ENCODE results near the gene EIF5A. TPM values are rescaled to one million over a fixed set of nuclear protein-coding genes. Genes with fewer than 3 reads are reported as not detected.
A peak's percentile ranks its signal among the peaks of the same experiment; 100 is the strongest.

EIF5A gene
- total and polyA plus RNA-seq, 9 of the 15 experiments (the other 6 are each of a cell fraction or from before 2014, with no cell fraction given), result 22.9 to 1,163 (median 772) TPM

DNA sequence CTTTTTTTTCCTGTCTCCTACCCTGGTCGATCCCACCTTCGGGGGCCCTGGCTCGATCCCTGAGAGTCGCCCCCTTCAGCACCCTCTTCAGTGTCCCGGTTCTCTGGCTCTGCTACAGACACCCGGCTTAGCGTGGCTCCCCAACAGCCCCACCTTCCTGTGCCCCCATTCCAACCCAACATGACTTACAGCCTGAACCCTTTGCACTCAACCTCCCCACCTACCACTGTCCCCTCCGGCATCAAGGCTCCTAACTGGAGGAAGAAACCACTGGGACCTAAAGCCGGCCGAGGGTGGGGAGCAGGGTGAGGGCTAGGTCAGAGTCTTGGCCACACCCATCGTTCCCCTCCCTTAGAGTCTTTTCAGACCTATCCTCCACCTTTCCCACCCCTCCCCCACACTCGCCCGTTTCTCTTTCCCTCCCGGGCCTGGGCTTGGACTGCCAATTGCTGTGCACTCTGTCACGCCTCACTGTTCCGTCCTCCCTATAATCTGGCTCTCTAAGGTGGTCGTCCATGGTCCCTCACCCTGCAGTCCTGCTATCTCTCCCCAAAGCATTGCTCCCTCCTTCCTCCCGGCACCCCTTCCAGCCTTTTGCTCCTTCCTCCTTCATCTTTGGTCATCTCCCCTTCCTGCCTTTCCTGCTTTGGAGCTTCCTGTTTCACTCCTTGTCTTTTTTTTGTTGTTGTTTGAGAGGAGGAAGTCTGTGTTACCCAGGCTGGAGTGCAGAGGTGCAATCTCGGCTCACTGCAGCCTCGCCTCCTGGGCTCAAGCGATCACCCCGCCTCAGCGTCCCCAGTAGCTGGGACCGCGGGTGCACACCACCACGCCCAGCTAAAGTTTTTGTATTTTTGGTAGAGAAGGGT is 44.3 kb upstream of the EIF5A start (continued):
- TF ChIP-seq PRDM10 (IDR thresholded peaks at IDR 0.05; ENCODE audit: partially characterized antibody) (peak; percentile 78), POLR2A (conservative IDR thresholded peaks at IDR 0.05) (peak; percentile 58), YY1 (IDR thresholded peaks at IDR 0.05; ENCODE audit: borderline replicate concordance in 1 of 3, control insufficient read depth in 1 of 3, extremely low read depth in 1 of 3, insufficient read depth in 3 of 3, insufficient read length in 1 of 3, insufficient replicate concordance in 2 of 3, low read depth in 1 of 3, low read length in 2 of 3) (peak in 1 of 3 experiments; percentile 33), ZNF263 (CRISPR knock-in tag; IDR thresholded peaks at IDR 0.05; ENCODE audit: borderline replicate concordance) (peak; percentile 75), HDGF (IDR thresholded peaks at IDR 0.05) (peak; percentile 89; the same call in 1 of the 2 replicates), BCLAF1 (IDR thresholded peaks at IDR 0.05; ENCODE audit: borderline replicate concordance in 1 of 2, control insufficient read depth in 1 of 2, low read depth in 2 of 2, low read length in 1 of 2) (no peak), SUPT5H (IDR thresholded peaks at IDR 0.05) (peak; percentile 59), TOE1 (IDR thresholded peaks at IDR 0.05; ENCODE audit: borderline replicate concordance) (no peak; the same call in 1 of the 2 replicates), TOE1 (CRISPR knock-in tag; IDR thresholded peaks at IDR 0.05; ENCODE audit: borderline replicate concordance, low read depth) (no peak), NELFE (IDR thresholded peaks at IDR 0.05; ENCODE audit: insufficient read depth, insufficient read length) (no peak), ZNF436 (CRISPR knock-in tag; IDR thresholded peaks at IDR 0.05) (no peak), SMARCA5 (IDR thresholded peaks at IDR 0.05) (peak; percentile 92), DPF2 (IDR thresholded peaks at IDR 0.05) (peak; percentile 70), TRIM28 (IDR thresholded peaks at IDR 0.05) (peak; percentile 46; the same call in 1 of the 2 replicates), NFIX (CRISPR knock-in tag; IDR thresholded peaks at IDR 0.05; ENCODE audit: low read depth) (no peak), ZNF239 (CRISPR knock-in tag; IDR thresholded peaks at IDR 0.05) (no peak)
- TF ChIP-seq, protein P1, sequence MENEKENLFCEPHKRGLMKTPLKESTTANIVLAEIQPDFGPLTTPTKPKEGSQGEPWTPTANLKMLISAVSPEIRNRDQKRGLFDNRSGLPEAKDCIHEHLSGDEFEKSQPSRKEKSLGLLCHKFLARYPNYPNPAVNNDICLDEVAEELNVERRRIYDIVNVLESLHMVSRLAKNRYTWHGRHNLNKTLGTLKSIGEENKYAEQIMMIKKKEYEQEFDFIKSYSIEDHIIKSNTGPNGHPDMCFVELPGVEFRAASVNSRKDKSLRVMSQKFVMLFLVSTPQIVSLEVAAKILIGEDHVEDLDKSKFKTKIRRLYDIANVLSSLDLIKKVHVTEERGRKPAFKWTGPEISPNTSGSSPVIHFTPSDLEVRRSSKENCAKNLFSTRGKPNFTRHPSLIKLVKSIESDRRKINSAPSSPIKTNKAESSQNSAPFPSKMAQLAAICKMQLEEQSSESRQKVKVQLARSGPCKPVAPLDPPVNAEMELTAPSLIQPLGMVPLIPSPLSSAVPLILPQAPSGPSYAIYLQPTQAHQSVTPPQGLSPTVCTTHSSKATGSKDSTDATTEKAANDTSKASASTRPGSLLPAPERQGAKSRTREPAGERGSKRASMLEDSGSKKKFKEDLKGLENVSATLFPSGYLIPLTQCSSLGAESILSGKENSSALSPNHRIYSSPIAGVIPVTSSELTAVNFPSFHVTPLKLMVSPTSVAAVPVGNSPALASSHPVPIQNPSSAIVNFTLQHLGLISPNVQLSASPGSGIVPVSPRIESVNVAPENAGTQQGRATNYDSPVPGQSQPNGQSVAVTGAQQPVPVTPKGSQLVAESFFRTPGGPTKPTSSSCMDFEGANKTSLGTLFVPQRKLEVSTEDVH (IDR thresholded peaks at IDR 0.05; ENCODE audit: low read depth, partially characterized antibody), result peak; percentile 55
